NT2/D1 (cell line): ENCODE measurements around the gene CDC42BPG.

Experiments
- SUZ12 ChIP-seq: IDR thresholded peaks from 2 replicates; pipeline ENCODE4 v1.6.1; 2011; ENCODE audit not compliant: insufficient read length, insufficient read depth; ENCODE audit errors: extremely low read depth
- YY1 ChIP-seq: IDR thresholded peaks from 2 replicates; pipeline ENCODE4 v1.6.1; 2011; ENCODE audit not compliant: insufficient read length, insufficient read depth
- ZNF274 ChIP-seq: IDR thresholded peaks from 2 replicates; pipeline ENCODE4 v1.6.1; 2011; ENCODE audit warnings: mild to moderate bottlenecking, low read depth, low read length

DNA sequence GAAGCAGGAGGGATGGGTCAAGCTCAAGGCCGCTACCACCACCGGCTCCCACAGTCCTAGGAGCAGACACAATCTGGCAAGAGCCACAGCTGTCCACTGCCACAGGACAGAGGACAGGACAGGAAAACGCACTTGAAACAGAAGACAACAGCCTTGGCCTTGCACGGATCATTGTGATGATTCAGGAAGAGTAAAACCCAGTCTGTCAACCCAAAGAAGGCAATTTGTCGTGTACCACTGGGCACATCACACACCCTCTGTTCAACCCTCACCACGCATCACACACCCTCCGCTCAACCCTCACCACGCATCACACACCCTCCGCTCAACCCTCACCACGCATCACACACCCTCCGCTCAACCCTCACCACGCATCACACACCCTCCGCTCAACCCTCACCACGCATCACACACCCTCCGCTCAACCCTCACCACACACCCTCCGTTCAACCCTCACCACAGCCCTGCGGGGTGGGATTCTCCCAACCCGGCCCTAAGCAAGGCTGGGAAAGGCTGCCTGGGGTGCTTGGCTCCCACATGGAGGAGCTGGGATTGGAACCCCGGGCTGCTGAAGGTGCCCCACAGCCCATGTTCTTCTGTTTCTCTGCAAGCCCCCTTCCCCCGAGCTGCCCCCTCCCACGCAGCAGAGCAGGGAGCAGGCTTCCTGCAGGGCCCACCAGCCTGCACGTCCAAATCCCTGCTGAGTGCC is 11.3 kb upstream of the CDC42BPG start:
- TF ChIP-seq YY1, result no peak
- no peak for TF ChIP-seq ZNF274
- TF ChIP-seq SUZ12, result no peak
